ENCODE results near the gene SLC4A9. TPM values are rescaled to one million over a fixed set of nuclear protein-coding genes. Genes with fewer than 3 reads are reported as not detected.

The SLC4A9 gene
- total and polyA plus RNA-seq, 5 donors, result 0.05 to 0.26 (median 0.25) TPM; not detected in 2

DNA sequence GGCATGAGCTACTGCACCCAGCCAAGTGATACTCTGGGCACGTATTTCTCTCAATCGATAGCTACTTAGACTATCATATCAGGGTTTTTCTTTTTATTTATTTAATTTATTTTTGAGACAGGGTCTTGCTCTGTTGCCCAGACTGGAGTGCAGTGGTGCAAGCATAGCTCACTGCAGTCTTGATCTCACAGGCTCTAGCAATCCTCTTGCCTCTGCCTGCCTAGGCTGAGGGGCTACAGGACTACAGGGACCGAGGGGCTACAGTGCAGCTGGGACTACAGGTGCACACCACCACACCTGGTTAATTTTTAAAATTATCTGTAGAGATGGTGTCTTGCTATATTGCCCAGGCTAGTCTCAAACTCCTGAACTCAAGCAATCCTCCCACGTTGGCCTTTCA is 21.4 kb downstream of the SLC4A9 start:
- DNase-seq, result no peak
- ATAC-seq, result no peak
- WGBS, result 91% methylated on average over 4 of the region's 4 CpGs
- no peaks in the 10 kb centered on the region for H3K9me3 ChIP-seq (ENCODE audit: control insufficient read depth, low read length)
- intact Hi-C loops (cut with DNase I), result no loop called here
- no peaks in the 10 kb centered on the region for H3K27me3 ChIP-seq (ENCODE audit: control insufficient read depth, insufficient read depth)
- no peaks in the 10 kb centered on the region for H3K4me1 ChIP-seq (ENCODE audit: control insufficient read depth, insufficient read depth, low read length)
- no peak overlapping the region for H3K27ac ChIP-seq (ENCODE audit: low read length)
- no peak overlapping the region for H3K4me3 ChIP-seq (ENCODE audit: low read length)

DNA sequence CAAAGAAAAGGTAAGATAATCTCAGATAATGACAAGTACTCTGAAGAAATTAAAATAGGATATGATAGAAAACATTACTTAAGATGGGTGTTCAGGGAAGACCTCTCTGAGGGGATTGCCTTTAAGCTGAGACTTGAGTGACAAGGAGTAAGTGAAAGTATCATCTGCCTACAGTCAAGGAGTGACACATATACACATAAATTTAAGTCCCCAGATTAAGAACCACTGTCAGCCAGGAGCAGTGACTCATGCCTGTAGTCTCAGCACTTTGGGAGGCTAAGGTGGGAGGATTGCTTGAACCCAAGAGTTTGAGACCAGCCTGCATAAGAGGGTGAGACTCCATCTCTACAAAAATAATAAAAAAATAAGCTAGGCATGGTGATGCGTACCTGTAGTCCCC is 22.0 kb downstream of the SLC4A9 start:
- no peaks in the 10 kb centered on the region for H3K4me1 ChIP-seq (ENCODE audit: control insufficient read depth, insufficient read depth, low read length)
- no peak overlapping the region for H3K27ac ChIP-seq (ENCODE audit: low read length)
- intact Hi-C loops (cut with DNase I), result no loop called here
- no peak for ATAC-seq
- no peak for DNase-seq
- WGBS, result 89% methylated on average over 1 of the region's 1 CpG
- no peaks in the 10 kb centered on the region for H3K27me3 ChIP-seq (ENCODE audit: control insufficient read depth, insufficient read depth)
- H3K9me3 ChIP-seq (ENCODE audit: control insufficient read depth, low read length), result no peaks in the 10 kb centered on the region
- H3K4me3 ChIP-seq (ENCODE audit: low read length), result no peak overlapping the region

DNA sequence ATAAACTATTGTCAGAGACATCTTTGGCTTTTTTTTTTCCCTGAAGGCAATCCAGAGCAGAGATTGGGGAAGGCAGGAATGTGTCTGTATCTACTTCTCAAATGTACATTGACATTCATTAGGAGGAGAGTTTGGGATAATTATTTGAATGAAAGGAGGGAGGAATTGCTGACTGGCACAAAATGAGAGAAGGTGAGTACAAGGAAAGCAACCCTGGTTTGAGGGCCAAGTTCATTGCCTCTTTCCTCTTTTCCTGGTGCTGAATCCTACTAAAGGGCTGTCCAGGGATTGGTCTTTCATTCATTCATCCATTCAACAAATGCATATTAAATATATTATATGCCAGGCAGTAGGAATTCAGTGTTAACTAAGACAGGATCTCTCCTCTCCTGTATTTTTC is 22.9 kb downstream of the SLC4A9 start:
- no peak for DNase-seq
- Histone ChIP-seq H3K27me3 (ENCODE audit: control insufficient read depth, insufficient read depth) (no peaks in the 10 kb centered on the region), H3K4me3 (ENCODE audit: low read length) (no peak overlapping the region), H3K4me1 (ENCODE audit: control insufficient read depth, insufficient read depth, low read length) (no peaks in the 10 kb centered on the region), H3K27ac (ENCODE audit: low read length) (no peak overlapping the region), H3K9me3 (ENCODE audit: control insufficient read depth, low read length) (no peaks in the 10 kb centered on the region)
- intact Hi-C loops (cut with DNase I), result no loop called here
- ATAC-seq, result no peak

DNA sequence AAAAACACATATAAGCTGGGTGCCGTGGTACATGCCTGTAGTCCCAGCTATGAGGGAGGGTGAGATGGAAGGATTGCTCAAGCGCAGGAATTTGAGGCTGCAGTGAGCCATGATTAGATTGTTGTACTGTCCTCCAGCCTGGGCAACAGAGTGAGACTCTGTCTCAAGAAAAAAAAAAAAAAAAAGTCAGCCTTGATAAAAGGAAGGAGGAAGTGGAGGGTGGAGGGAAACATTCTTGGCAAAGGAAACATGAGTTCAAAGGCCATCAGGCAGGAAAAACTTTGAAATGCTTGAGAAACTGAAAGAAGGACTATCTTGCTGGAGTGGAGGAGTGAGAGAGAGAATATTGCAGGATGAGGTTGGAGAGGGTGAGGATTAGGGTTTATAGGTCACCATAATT is 23.3 kb downstream of the SLC4A9 start:
- Histone ChIP-seq H3K4me1 (ENCODE audit: control insufficient read depth, insufficient read depth, low read length) (no peaks in the 10 kb centered on the region), H3K4me3 (ENCODE audit: low read length) (no peak overlapping the region), H3K9me3 (ENCODE audit: control insufficient read depth, low read length) (no peaks in the 10 kb centered on the region), H3K27ac (ENCODE audit: low read length) (no peak overlapping the region), H3K27me3 (ENCODE audit: control insufficient read depth, insufficient read depth) (no peaks in the 10 kb centered on the region)
- WGBS, result 57% methylated on average over 2 of the region's 2 CpGs
- intact Hi-C loops (cut with DNase I), result no loop called here
- ATAC-seq, result no peak
- no peak for DNase-seq

DNA sequence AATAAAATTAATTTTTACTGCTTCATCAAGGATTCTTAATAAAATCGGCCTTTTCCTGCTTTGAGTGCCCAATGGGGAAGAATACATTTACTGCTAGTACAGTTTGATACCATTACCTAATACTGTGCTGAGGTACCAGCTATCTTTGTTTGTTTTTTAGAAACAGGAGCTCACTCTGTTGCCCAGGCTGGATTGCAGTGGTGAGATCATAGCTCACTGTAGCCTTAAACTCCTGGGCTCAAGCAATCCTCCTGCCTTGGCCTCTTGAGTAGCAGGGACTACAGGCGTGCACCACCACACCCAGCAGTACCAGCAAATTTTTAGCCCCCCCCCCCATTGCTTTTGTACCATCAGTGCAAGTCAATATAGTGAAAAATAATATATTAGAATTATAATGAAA is 28.1 kb downstream of the SLC4A9 start:
- Histone ChIP-seq H3K27me3 (ENCODE audit: control insufficient read depth, insufficient read depth) (no peaks in the 10 kb centered on the region), H3K4me3 (ENCODE audit: low read length) (no peak overlapping the region), H3K9me3 (ENCODE audit: control insufficient read depth, low read length) (no peaks in the 10 kb centered on the region), H3K27ac (ENCODE audit: low read length) (no peak overlapping the region), H3K4me1 (ENCODE audit: control insufficient read depth, insufficient read depth, low read length) (no peaks in the 10 kb centered on the region)
- intact Hi-C loops (cut with DNase I), result no loop called here
- DNase-seq, result no peak
- WGBS, result 89% methylated on average over 2 of the region's 2 CpGs
- no peak for ATAC-seq

DNA sequence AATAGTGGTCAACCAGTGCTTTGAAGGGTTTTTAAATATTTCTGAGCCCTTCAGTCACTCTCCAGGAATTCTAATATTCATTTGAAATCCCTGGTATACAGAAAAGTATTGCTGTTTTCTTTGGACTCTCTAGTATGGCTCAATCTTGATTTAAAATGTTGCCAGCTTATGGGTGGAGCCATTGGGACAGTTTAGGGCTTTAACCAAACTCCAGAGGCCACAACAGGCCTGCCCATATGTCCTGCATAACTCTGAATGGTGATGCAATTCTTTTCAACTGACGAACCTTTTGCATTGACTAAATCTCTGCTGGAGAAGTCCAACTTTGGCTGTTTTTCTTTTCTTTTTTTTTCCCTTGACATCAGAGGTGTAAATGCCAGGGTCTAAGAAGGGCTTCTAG is 31.3 kb downstream of the SLC4A9 start:
- 84% methylated on average over 1 of the region's 1 CpG for WGBS
- DNase-seq, result no peak
- intact Hi-C loops (cut with DNase I), result no loop called here
- no peak for ATAC-seq
- Histone ChIP-seq H3K9me3 (ENCODE audit: control insufficient read depth, low read length) (no peaks in the 10 kb centered on the region), H3K27me3 (ENCODE audit: control insufficient read depth, insufficient read depth) (no peaks in the 10 kb centered on the region), H3K4me3 (ENCODE audit: low read length) (no peak overlapping the region), H3K4me1 (ENCODE audit: control insufficient read depth, insufficient read depth, low read length) (no peaks in the 10 kb centered on the region), H3K27ac (ENCODE audit: low read length) (no peak overlapping the region)

DNA sequence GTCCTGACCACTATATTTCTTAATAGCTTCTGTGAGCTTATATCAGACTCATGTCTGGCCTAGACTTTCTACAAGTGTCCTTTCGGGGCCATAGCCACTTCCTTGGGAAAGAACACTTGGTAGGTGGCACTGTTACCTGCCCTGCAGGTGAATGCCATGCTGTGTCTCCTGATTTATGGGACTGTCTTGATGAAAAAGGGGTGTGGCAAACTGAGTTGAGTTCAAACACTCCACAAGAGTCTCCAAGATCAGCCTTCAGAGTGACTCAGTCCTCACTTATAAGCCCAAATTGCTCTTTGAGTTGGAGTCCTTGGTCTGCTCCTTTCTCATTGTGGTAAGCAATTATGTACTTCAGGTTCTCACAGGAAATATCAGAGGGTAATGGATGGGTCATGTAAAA is 31.7 kb downstream of the SLC4A9 start:
- intact Hi-C loops (cut with DNase I), result no loop called here
- Histone ChIP-seq H3K27me3 (ENCODE audit: control insufficient read depth, insufficient read depth) (no peaks in the 10 kb centered on the region), H3K4me1 (ENCODE audit: control insufficient read depth, insufficient read depth, low read length) (no peaks in the 10 kb centered on the region), H3K27ac (ENCODE audit: low read length) (no peak overlapping the region), H3K9me3 (ENCODE audit: control insufficient read depth, low read length) (no peaks in the 10 kb centered on the region), H3K4me3 (ENCODE audit: low read length) (no peak overlapping the region)
- DNase-seq (no peak), ATAC-seq (no peak)
- WGBS, result 95% methylated on average over 1 of the region's 1 CpG

DNA sequence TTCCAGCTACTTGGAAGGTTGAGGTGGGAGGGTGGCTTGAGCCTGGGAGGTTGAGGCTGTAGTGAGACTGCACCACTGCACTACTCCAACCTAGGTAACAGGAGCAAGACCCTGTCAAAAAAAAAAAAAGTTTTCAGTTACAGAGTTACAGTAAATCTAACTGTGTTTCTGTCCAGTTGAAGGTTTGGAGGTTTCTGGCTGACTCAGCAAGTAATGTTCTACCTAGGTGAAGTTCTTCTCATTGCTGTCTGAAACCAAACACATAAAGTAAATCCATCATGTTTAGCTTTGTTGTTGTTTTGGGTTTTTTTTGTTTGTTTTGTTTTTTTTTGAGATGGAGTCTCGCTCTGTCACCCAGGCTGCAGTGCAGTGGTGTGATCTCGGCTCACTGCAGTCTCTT is 33.7 kb downstream of the SLC4A9 start:
- Histone ChIP-seq H3K27me3 (ENCODE audit: control insufficient read depth, insufficient read depth) (no peaks in the 10 kb centered on the region), H3K4me3 (ENCODE audit: low read length) (no peak overlapping the region), H3K4me1 (ENCODE audit: control insufficient read depth, insufficient read depth, low read length) (no peaks in the 10 kb centered on the region), H3K27ac (ENCODE audit: low read length) (no peak overlapping the region), H3K9me3 (ENCODE audit: control insufficient read depth, low read length) (no peaks in the 10 kb centered on the region)
- DNase-seq, result no peak
- WGBS, result 97% methylated on average over 2 of the region's 2 CpGs
- intact Hi-C loops (cut with DNase I), result no loop called here
- no peak for ATAC-seq

DNA sequence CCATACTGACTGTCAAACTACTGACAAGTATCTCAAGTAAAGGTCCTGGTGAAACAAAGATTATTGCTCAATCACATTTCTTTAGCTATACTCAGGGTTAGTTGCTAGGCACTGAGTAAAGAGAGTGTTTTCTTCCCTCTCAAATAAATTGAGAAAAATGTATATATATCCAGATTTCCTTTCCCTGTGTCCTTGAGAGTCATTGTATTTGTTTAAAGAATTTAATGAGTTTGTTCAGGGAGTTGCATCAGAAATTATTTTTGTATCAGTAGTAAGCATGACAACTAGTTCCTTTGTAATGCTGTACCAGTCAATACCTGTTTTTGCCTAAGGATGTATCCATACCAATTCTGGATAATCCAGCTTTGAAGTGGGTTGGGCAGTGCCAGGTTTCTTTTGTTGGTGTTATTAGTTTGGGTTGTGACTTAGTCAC is 38.4 kb downstream of the SLC4A9 start:
- Histone ChIP-seq H3K9me3 (ENCODE audit: control insufficient read depth, low read length) (no peaks in the 10 kb centered on the region), H3K27ac (ENCODE audit: low read length) (no peak overlapping the region), H3K4me3 (ENCODE audit: low read length) (no peak overlapping the region), H3K27me3 (ENCODE audit: control insufficient read depth, insufficient read depth) (no peaks in the 10 kb centered on the region), H3K4me1 (ENCODE audit: control insufficient read depth, insufficient read depth, low read length) (peaks cover 7% of the 10 kb centered on the region)
- no peak for ATAC-seq
- intact Hi-C loops (cut with DNase I), result no loop called here
- DNase-seq, result no peak

DNA sequence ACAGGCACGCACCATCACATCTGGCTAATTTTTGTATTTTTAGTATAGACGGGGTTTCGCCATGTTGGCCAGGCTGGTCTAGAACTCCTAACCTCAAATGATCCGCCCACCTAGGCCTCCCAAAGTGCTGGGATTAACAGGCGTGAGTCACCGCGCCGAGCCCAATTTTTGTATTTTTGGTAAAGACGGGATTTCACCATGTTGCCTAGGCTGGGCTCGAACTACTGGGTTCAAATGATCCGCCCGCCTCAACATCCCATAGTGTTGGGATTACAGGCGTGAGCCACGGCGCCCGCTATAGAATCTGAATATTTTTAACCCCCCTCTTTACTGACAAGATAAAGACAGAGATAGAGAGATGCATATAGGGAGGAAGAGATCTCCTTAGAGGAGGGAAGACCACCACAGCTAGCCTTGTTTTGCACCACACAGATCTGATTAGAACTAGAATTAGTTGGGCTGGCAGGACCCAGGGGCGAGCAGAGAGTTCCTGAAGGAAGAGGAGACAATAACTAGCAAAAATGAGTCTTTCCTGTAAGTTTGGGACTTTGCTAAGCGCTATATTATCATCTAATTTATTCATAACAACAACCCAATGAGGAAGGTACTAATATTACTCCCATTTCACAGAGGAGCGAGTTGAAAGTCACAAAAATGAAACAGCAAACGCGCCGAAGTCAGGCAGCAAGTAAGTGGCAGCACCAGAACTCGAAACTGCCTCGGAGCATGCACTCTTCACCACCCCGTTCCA is 40.2 kb downstream of the SLC4A9 start:
- intact Hi-C loops (cut with DNase I), result loop anchor here in 1 of 4 donors (10.0 kb wide), 1 partner anchor 245 kb away; the partner anchor contains the start of genes IK and NDUFA2
- ATAC-seq (no peak), DNase-seq (no peak)
- WGBS, result 45% methylated on average over 25 of the region's 25 CpGs
- Histone ChIP-seq H3K27me3 (ENCODE audit: control insufficient read depth, insufficient read depth) (no peaks in the 10 kb centered on the region), H3K4me3 (ENCODE audit: low read length) (peak overlapping the region; percentile 84), H3K27ac (ENCODE audit: low read length) (peak overlapping the region; percentile 92), H3K9me3 (ENCODE audit: control insufficient read depth, low read length) (no peaks in the 10 kb centered on the region), H3K4me1 (ENCODE audit: control insufficient read depth, insufficient read depth, low read length) (peaks cover 8% of the 10 kb centered on the region)

DNA sequence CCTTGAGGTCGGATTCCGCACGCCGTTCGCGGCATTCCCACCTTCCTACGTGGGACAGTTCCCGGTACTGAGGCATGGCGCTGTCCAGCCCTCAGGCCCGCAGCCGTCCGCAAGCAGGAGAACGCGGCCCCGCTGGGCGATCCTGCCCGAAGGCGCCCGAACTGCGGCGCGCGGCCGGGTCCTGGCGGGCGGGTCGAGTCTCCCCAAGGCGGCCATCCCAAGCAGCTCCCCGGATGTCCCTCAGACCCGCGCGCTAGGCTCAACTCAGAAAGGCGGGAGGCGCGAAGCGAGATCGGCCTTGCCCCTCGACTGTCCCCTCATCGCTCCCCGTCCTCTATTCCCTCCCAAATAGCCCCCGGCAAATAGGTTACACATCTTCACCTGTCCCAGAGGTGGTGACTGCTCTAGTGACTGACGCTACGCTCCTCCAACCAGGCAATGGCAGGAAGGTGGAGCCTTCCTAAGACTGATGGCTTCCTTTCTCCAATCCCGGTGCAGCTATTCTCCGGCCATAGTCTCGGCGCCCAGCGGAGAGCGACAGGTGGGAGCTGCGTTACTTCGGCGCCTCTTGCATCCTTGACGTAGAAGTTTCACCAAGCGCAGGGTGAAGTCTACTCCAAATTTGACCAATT is 40.9 kb downstream of the SLC4A9 start:
- WGBS, result under 1% methylated on average over 54 of the region's 54 CpGs
- peak overlapping the region; percentile 92 for H3K27ac ChIP-seq (ENCODE audit: low read length)
- intact Hi-C loops (cut with DNase I), result loop anchor here in 1 of 4 donors (10.0 kb wide), 1 partner anchor 244 kb away; the partner anchor contains the start of genes IK and NDUFA2
- H3K4me1 ChIP-seq (ENCODE audit: control insufficient read depth, insufficient read depth, low read length), result peaks cover 8% of the 10 kb centered on the region
- DNase-seq (peak; percentile 91 to 96 (median 94)), ATAC-seq (peak; percentile 89 to 90)
- H3K27me3 ChIP-seq (ENCODE audit: control insufficient read depth, insufficient read depth), result no peaks in the 10 kb centered on the region
- peak overlapping the region; percentile 84 for H3K4me3 ChIP-seq (ENCODE audit: low read length)
- no peaks in the 10 kb centered on the region for H3K9me3 ChIP-seq (ENCODE audit: control insufficient read depth, low read length)

All from right cardiac atrium (tissue), 5 donors.